SK-N-SH (cell line): ENCODE measurements around the gene GYPA.

Experiments used
- GABPA ChIP-seq: IDR thresholded peaks from 2 replicates; pipeline ENCODE4 v1.4.0; 2012; ENCODE audit warnings: low read depth, mild to moderate bottlenecking
- NRF1 ChIP-seq: IDR thresholded peaks from 2 replicates; pipeline ENCODE4 v1.6.1; 2012; ENCODE audit warnings: low read depth, mild to moderate bottlenecking, low read length
- TF ChIP-seq, protein P1 (sequence below): fragments of 200-600 bp; sonication (generic); IDR thresholded peaks from 2 replicates; pipeline ENCODE4 v1.6.1; 2017; ENCODE audit warnings: antibody characterized with exemption, mild to moderate bottlenecking, moderate library complexity

DNA sequence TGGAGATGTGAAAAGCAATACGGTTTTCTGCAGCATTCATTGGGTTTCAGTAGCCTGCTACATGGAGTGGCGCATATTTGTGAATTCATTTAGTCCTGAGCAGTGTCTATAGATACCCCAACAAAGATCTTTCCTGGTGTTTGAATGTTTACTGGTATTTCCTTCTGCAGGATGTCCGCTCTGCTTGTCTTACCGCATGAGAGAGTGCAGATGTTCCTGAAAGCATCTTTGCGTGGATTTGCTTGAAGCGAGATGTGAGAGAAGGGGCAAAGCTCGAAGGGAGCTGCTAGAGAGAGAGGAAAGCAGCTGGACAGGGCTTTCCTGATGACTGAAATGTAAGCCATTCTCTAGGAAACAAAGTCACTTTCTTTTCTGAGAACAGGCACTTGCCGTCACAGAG lies 40.9 kb upstream of the GYPA start:
- TF ChIP-seq, protein P1, sequence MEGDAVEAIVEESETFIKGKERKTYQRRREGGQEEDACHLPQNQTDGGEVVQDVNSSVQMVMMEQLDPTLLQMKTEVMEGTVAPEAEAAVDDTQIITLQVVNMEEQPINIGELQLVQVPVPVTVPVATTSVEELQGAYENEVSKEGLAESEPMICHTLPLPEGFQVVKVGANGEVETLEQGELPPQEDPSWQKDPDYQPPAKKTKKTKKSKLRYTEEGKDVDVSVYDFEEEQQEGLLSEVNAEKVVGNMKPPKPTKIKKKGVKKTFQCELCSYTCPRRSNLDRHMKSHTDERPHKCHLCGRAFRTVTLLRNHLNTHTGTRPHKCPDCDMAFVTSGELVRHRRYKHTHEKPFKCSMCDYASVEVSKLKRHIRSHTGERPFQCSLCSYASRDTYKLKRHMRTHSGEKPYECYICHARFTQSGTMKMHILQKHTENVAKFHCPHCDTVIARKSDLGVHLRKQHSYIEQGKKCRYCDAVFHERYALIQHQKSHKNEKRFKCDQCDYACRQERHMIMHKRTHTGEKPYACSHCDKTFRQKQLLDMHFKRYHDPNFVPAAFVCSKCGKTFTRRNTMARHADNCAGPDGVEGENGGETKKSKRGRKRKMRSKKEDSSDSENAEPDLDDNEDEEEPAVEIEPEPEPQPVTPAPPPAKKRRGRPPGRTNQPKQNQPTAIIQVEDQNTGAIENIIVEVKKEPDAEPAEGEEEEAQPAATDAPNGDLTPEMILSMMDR: no peak
- no peak for TF ChIP-seq GABPA
- no peak for TF ChIP-seq NRF1
